ENCODE results near the gene CDCA8.

- TF ChIP-seq, protein P1, sequence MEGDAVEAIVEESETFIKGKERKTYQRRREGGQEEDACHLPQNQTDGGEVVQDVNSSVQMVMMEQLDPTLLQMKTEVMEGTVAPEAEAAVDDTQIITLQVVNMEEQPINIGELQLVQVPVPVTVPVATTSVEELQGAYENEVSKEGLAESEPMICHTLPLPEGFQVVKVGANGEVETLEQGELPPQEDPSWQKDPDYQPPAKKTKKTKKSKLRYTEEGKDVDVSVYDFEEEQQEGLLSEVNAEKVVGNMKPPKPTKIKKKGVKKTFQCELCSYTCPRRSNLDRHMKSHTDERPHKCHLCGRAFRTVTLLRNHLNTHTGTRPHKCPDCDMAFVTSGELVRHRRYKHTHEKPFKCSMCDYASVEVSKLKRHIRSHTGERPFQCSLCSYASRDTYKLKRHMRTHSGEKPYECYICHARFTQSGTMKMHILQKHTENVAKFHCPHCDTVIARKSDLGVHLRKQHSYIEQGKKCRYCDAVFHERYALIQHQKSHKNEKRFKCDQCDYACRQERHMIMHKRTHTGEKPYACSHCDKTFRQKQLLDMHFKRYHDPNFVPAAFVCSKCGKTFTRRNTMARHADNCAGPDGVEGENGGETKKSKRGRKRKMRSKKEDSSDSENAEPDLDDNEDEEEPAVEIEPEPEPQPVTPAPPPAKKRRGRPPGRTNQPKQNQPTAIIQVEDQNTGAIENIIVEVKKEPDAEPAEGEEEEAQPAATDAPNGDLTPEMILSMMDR (IDR thresholded peaks at IDR 0.05): no peak
- TF ChIP-seq POLR2AphosphoS5 (IDR thresholded peaks at IDR 0.05) (no peak), POLR2A (IDR thresholded peaks at IDR 0.05) (no peak)
Observed at GRCh38 chr1:37721565-37721964, 29.2 kb downstream of the CDCA8 start.
